ENCODE measurements around the gene NAALADL2. TPM values are rescaled to one million over a fixed set of nuclear protein-coding genes. Genes with fewer than 3 reads are reported as not detected.
"Not testable (repeated sequence)": the region's sequence is repeated elsewhere in the genome, so short reads cannot be mapped to it uniquely, and the experiment has no call there.

Gene NAALADL2
- total RNA-seq, 1 experiment from 2014 or later = 12.8 TPM

DNA sequence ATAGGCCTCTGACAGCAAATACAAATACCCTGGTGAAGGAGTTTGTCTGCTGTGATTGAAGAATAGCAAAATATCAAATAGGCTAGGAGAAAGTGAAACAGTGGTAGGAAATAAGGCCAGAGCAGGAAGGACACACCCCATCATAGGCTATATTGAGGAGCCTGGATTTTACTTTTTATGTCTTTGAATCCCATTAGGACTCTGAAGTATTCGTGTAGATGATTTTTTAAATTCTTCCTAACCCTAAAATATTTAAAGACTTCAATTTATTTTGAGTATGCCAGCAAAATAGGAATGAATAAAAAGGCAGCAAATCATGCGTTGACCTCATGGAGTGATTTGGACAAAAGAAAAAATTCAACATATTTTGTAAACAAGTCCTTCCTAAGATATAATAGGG is 562.8 kb downstream of the NAALADL2 start:
- Histone ChIP-seq H3F3A (ENCODE audit: insufficient read depth, low read depth) (no peaks in the 10 kb centered on the region), H3K27ac (no peak overlapping the region), H3K27me3 (ENCODE audit: insufficient read depth, low read depth) (no peaks in the 10 kb centered on the region), H2AFZ (no peak overlapping the region), H3K4me2 (no peak overlapping the region), H3K9me2 (ENCODE audit: insufficient read depth) (no peaks in the 10 kb centered on the region), H3K79me2 (ENCODE audit: low read depth) (no peaks in the 10 kb centered on the region), H3K4me3 (no peak overlapping the region), H3K9me3 (ENCODE audit: insufficient read depth, low read depth) (no peaks in the 10 kb centered on the region), H3K4me1 (replicated peaks; ENCODE audit: insufficient read depth) (no peaks in the 10 kb centered on the region), H4K20me1 (ENCODE audit: insufficient read depth) (no peaks in the 10 kb centered on the region), H3K36me3 (ENCODE audit: low read depth) (no peaks in the 10 kb centered on the region)
- ChIA-PET CTCF (no interaction called here), POLR2A (ENCODE audit: unreplicated experiment) (no interaction called here)
- BruUV-seq (replicated peaks) = no TSS peak
- intact Hi-C loops (cut with micrococcal nuclease; ENCODE audit: unreplicated experiment) = no loop called here
- DNase-seq = no peak
- no peak for TF ChIP-seq EZH2 (IDR thresholded peaks at IDR 0.05; ENCODE audit: low read depth)
- TF ChIP-seq, protein P1, sequence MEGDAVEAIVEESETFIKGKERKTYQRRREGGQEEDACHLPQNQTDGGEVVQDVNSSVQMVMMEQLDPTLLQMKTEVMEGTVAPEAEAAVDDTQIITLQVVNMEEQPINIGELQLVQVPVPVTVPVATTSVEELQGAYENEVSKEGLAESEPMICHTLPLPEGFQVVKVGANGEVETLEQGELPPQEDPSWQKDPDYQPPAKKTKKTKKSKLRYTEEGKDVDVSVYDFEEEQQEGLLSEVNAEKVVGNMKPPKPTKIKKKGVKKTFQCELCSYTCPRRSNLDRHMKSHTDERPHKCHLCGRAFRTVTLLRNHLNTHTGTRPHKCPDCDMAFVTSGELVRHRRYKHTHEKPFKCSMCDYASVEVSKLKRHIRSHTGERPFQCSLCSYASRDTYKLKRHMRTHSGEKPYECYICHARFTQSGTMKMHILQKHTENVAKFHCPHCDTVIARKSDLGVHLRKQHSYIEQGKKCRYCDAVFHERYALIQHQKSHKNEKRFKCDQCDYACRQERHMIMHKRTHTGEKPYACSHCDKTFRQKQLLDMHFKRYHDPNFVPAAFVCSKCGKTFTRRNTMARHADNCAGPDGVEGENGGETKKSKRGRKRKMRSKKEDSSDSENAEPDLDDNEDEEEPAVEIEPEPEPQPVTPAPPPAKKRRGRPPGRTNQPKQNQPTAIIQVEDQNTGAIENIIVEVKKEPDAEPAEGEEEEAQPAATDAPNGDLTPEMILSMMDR (conservative IDR thresholded peaks at IDR 0.05) = no peak

DNA sequence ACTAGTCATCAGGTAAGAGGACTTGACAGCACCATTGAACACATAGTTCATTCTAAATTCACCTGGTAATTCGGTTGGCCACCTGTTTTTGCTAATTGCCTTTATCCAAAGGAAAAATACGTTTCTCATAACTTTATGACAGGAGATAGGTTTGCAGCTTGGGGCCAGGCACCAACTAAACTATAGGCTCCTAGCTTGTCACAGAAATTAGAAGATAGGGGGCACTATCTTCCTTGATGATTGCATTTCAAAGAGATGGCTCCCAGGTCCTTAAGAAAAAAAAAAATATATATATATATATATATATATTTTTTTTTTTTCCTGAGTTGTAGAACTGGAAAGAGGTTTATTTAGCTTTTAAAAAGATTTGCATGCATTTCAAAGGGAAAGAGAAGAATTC is 563.6 kb downstream of the NAALADL2 start:
- Histone ChIP-seq H3K4me1 (replicated peaks; ENCODE audit: insufficient read depth) (no peaks in the 10 kb centered on the region), H3K36me3 (ENCODE audit: low read depth) (no peaks in the 10 kb centered on the region), H3K4me3 (no peak overlapping the region), H3K27ac (no peak overlapping the region), H3K79me2 (ENCODE audit: low read depth) (no peaks in the 10 kb centered on the region), H4K20me1 (ENCODE audit: insufficient read depth) (no peaks in the 10 kb centered on the region), H3F3A (ENCODE audit: insufficient read depth, low read depth) (no peaks in the 10 kb centered on the region), H3K9me3 (ENCODE audit: insufficient read depth, low read depth) (no peaks in the 10 kb centered on the region), H3K4me2 (no peak overlapping the region), H3K9me2 (ENCODE audit: insufficient read depth) (no peaks in the 10 kb centered on the region), H2AFZ (no peak overlapping the region), H3K27me3 (ENCODE audit: insufficient read depth, low read depth) (no peaks in the 10 kb centered on the region)
- no peak for DNase-seq
- no TSS peak for BruUV-seq (replicated peaks)
- POLR2A ChIA-PET (ENCODE audit: unreplicated experiment) = no interaction called here
- CTCF ChIA-PET = no interaction called here
- intact Hi-C loops (cut with micrococcal nuclease; ENCODE audit: unreplicated experiment) = no loop called here
- TF ChIP-seq, protein P1 (conservative IDR thresholded peaks at IDR 0.05) = 0 out of 2 replicates have a peak, but pooled peaks have one; percentile 20
- TF ChIP-seq EZH2 (IDR thresholded peaks at IDR 0.05; ENCODE audit: low read depth) = no peak

DNA sequence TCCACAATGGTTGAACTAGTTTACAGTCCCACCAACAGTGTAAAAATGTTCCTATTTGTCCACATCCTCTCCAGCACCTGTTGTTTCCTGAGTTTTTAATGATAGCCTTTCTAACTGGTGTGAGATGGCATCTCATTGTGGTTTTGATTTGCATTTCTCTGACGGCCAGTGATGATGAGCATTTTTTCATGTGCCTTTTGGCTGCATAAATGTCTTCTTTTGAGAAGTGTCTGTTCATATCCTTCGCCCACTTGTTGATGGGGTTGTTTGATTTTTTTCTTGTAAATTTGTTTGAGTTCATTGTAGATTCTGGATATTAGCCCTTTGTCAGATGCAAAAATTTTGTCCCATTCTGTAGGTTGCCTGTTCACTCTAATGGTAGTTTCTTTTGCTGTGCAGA is 564.7 kb downstream of the NAALADL2 start:
- DNase-seq; H3K4me1 ChIP-seq (replicated peaks; ENCODE audit: insufficient read depth); H3F3A ChIP-seq (ENCODE audit: insufficient read depth, low read depth); H3K4me3 ChIP-seq; H3K9me3 ChIP-seq (ENCODE audit: insufficient read depth, low read depth); H3K27ac ChIP-seq; BruUV-seq (replicated peaks); H2AFZ ChIP-seq; intact Hi-C loops (cut with micrococcal nuclease; ENCODE audit: unreplicated experiment); H3K9me2 ChIP-seq (ENCODE audit: insufficient read depth); H4K20me1 ChIP-seq (ENCODE audit: insufficient read depth); H3K4me2 ChIP-seq; H3K79me2 ChIP-seq (ENCODE audit: low read depth); POLR2A ChIA-PET (ENCODE audit: unreplicated experiment); CTCF ChIA-PET; H3K27me3 ChIP-seq (ENCODE audit: insufficient read depth, low read depth); H3K36me3 ChIP-seq (ENCODE audit: low read depth): not testable (repeated sequence)

DNA sequence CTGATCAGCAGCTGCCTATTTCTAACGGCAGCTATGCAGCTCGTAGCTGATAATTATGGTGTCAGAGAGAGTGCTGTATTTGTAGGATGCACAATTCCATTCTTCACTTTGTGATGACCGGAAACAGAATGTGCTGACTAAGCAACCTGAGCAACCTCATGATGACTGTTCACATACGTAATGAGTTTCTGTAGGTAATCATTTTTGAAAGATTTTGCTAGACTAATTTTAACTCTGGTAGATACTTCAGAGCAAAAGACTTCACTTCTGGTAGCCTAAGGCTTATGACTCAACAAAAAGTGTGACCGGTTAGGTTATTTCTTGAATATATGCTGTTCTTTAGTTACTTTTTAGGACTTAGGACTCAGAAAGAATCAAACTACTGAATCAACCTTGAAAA is 567.7 kb downstream of the NAALADL2 start:
- Histone ChIP-seq H3F3A (ENCODE audit: insufficient read depth, low read depth) (no peaks in the 10 kb centered on the region), H3K4me1 (replicated peaks; ENCODE audit: insufficient read depth) (no peaks in the 10 kb centered on the region), H4K20me1 (ENCODE audit: insufficient read depth) (no peaks in the 10 kb centered on the region), H3K79me2 (ENCODE audit: low read depth) (no peaks in the 10 kb centered on the region), H3K4me2 (no peak overlapping the region), H3K9me3 (ENCODE audit: insufficient read depth, low read depth) (no peaks in the 10 kb centered on the region), H3K27me3 (ENCODE audit: insufficient read depth, low read depth) (no peaks in the 10 kb centered on the region), H2AFZ (no peak overlapping the region), H3K9me2 (ENCODE audit: insufficient read depth) (no peaks in the 10 kb centered on the region), H3K36me3 (ENCODE audit: low read depth) (no peaks in the 10 kb centered on the region), H3K27ac (no peak overlapping the region), H3K4me3 (no peak overlapping the region)
- CTCF ChIA-PET = no interaction called here
- TF ChIP-seq, protein P1 (conservative IDR thresholded peaks at IDR 0.05) = no peak
- no peak for TF ChIP-seq EZH2 (IDR thresholded peaks at IDR 0.05; ENCODE audit: low read depth)
- intact Hi-C loops (cut with micrococcal nuclease; ENCODE audit: unreplicated experiment) = no loop called here
- POLR2A ChIA-PET (ENCODE audit: unreplicated experiment) = no interaction called here
- BruUV-seq (replicated peaks) = no TSS peak
- no peak for DNase-seq
